Panc1 (cell line): Measurements from ENCODE around the gene SLC35A1. TPM values are rescaled to one million over a fixed set of nuclear protein-coding genes. Genes with fewer than 3 reads are reported as not detected.
"Not testable (repeated sequence)": the region's sequence is repeated elsewhere in the genome, so short reads cannot be mapped to it uniquely, and the experiment has no call there.

Source experiments
- ATAC-seq: fragments of 200-7000 bp; cut with Tn5 transposase; 2 replicates; pipeline ENCODE4 v1.9.1; 2020; ENCODE audit warnings: mild to moderate bottlenecking, moderate library complexity
- BruUV-seq: library from RNA; stranded (reverse); fragments of 400-500 nt; replicated peaks from 2 replicates; lab custom pipeline; 2021; lab: Mats Ljungman, UMichigan
- CTCF ChIA-PET: fragments of 300-600 bp; sonication (Branson Sonifier 250); formaldehyde crosslinking; loops from one replicate; lab custom pipeline; 2022; ENCODE audit warnings: antibody characterized with exemption; lab: Charles Lee
- POLR2A ChIA-PET: fragments of 300-600 bp; sonication (Branson Sonifier 250); formaldehyde crosslinking; loops from one replicate; lab custom pipeline; 2022; ENCODE audit warnings: antibody characterized with exemption; lab: Charles Lee
- DNase-seq: peaks from one replicate; pipeline ENCODE4 v3.0.0-alpha.2; 2010; ENCODE audit warnings: low read depth, low spot score
- H3K27ac ChIP-seq: 2 replicates; pipeline ENCODE4 v1.5.1; 2011; ENCODE audit warnings: mild to moderate bottlenecking, low read length, inconsistent platforms
- H3K27me3 ChIP-seq: fragments of 200-500 bp; sonication (Bioruptor generic); 2 replicates; pipeline ENCODE4 v1.6.0; 2014; ENCODE audit warnings: low read length, inconsistent platforms; ENCODE audit not compliant: control insufficient read depth, insufficient read depth
- H3K36me3 ChIP-seq: fragments of 200-500 bp; sonication (Bioruptor generic); 2 replicates; pipeline ENCODE4 v1.5.1; 2014; ENCODE audit warnings: inconsistent platforms, mild to moderate bottlenecking, low read length, moderate library complexity; ENCODE audit not compliant: control insufficient read depth, insufficient read depth
- H3K4me1 ChIP-seq: 2 replicates; pipeline ENCODE4 v1.5.1; 2011; ENCODE audit warnings: inconsistent platforms, mild to moderate bottlenecking, low read length, moderate library complexity; ENCODE audit not compliant: control insufficient read depth, insufficient read depth
- H3K4me3 ChIP-seq, 2 experiments: 2 replicates each; pipeline ENCODE4 v1.5.1; 2011 to 2012; ENCODE audit warnings: low read depth in 2 of 2, low read length in 2 of 2, mild to moderate bottlenecking in 2 of 2, inconsistent platforms in 1 of 2, moderate library complexity in 1 of 2
- H3K9me3 ChIP-seq: fragments of 200-500 bp; sonication (Bioruptor generic); 2 replicates; pipeline ENCODE4 v1.5.1; 2014; ENCODE audit warnings: low read depth, mild to moderate bottlenecking, inconsistent platforms, low read length, moderate library complexity; ENCODE audit not compliant: control insufficient read depth, insufficient read depth
- CTCF ChIP-seq: fragments of 450-650 bp; IDR thresholded peaks from 2 replicates; pipeline ENCODE4 v1.5.1; 2017; ENCODE audit warnings: mild to moderate bottlenecking
- POLR2AphosphoS5 ChIP-seq: IDR thresholded peaks from 2 replicates; pipeline ENCODE4 v1.6.1; 2012; ENCODE audit warnings: mild to moderate bottlenecking, low read depth, low read length, moderate library complexity
- REST ChIP-seq, 2 experiments: IDR thresholded peaks; 2 replicates each; pipeline ENCODE4 v1.6.1; 2011 to 2012; ENCODE audit warnings: low read depth in 2 of 2, control low read depth in 1 of 2, low read length in 1 of 2, mild to moderate bottlenecking in 1 of 2, moderate library complexity in 1 of 2; ENCODE audit not compliant: insufficient read depth in 1 of 2
- SIN3A ChIP-seq: IDR thresholded peaks from 2 replicates; pipeline ENCODE4 v1.6.1; 2012; ENCODE audit warnings: low read depth, mild to moderate bottlenecking, low read length, moderate library complexity, borderline replicate concordance; ENCODE audit not compliant: insufficient read depth
- TCF7L2 ChIP-seq: IDR thresholded peaks from 2 replicates; pipeline ENCODE4 v1.6.1; 2011; ENCODE audit warnings: mild to moderate bottlenecking, low read depth, low read length, inconsistent platforms
- in situ Hi-C: cut with HindIII; loops from 2 replicates; pipeline ENCODE4 v1.10.0; 2016; ENCODE audit warnings: low sequenced_read_pairs, low pct_unique_long_range_greater_than_20kb
- intact Hi-C: fragments of 100-400 bp; cut with micrococcal nuclease; formaldehyde crosslinking; loops from one replicate; pipeline ENCODE4 v1.10.0; 2022; ENCODE audit not compliant: unreplicated experiment
- total RNA-seq: library from RNA; stranded (reverse); gene quantifications from one replicate; pipeline ENCODE4 v1.2.1, GENCODE V29; 2021; ENCODE audit not compliant: unreplicated experiment

The SLC35A1 gene
- total RNA-seq, 1 experiment from 2014 or later: 14.9 TPM

- TF ChIP-seq POLR2AphosphoS5: no peak
- no peak for TF ChIP-seq REST (IDR thresholded peaks at IDR 0.05; ENCODE audit: insufficient read depth in 1 of 2, low read depth in 2 of 2, low read length in 1 of 2)
- TF ChIP-seq CTCF: no peak
- no peak for TF ChIP-seq TCF7L2
- TF ChIP-seq SIN3A: no peak
- H3K4me3 ChIP-seq: no peak overlapping the region
- H3K36me3 ChIP-seq: no peaks in the 10 kb centered on the region
- ChIA-PET CTCF (no interaction called here), POLR2A (no interaction called here)
- in situ Hi-C loops: no loop called here
- no peaks in the 10 kb centered on the region for H3K27me3 ChIP-seq
- no peak overlapping the region for H3K27ac ChIP-seq
- ATAC-seq: no peak
- DNase-seq: no peak
- H3K4me1 ChIP-seq: no peaks in the 10 kb centered on the region
- no peaks in the 10 kb centered on the region for H3K9me3 ChIP-seq
- intact Hi-C loops: no loop called here
- BruUV-seq: no TSS peak
Observed at GRCh38 chr6:87484491-87484890, 11.7 kb downstream of the SLC35A1 start.

GRCh38 chr6:87487555-87487954, 14.8 kb downstream of the SLC35A1 start:
- TF ChIP-seq TCF7L2 (no peak), CTCF (no peak), POLR2AphosphoS5 (no peak), SIN3A (no peak), REST (IDR thresholded peaks at IDR 0.05; ENCODE audit: insufficient read depth in 1 of 2, low read depth in 2 of 2, low read length in 1 of 2) (no peak)
- Histone ChIP-seq H3K27me3 (no peaks in the 10 kb centered on the region), H3K4me3 (no peak overlapping the region), H3K36me3 (no peaks in the 10 kb centered on the region), H3K27ac (no peak overlapping the region), H3K9me3 (no peaks in the 10 kb centered on the region), H3K4me1 (no peaks in the 10 kb centered on the region)
- CTCF ChIA-PET: no interaction called here
- ATAC-seq (no peak), DNase-seq (no peak)
- in situ Hi-C loops: no loop called here
- POLR2A ChIA-PET: no interaction called here
- intact Hi-C loops: no loop called here
- BruUV-seq: no TSS peak

GRCh38 chr6:87489326-87489725, 16.6 kb downstream of the SLC35A1 start:
- H3K36me3 ChIP-seq, POLR2A ChIA-PET, intact Hi-C loops, H3K27me3 ChIP-seq, BruUV-seq, H3K4me3 ChIP-seq, CTCF ChIA-PET, ATAC-seq, H3K27ac ChIP-seq, DNase-seq, H3K4me1 ChIP-seq, H3K9me3 ChIP-seq, in situ Hi-C loops: not testable (repeated sequence)
